Upper lobe of right lung (tissue), 1 donor: ENCODE measurements around the gene LHCGR. TPM values are rescaled to one million over a fixed set of nuclear protein-coding genes. Genes with fewer than 3 reads are reported as not detected.
"Not testable (repeated sequence)": the region's sequence is repeated elsewhere in the genome, so short reads cannot be mapped to it uniquely, and the experiment has no call there.

Experiments used
- ATAC-seq: fragments of 200-7000 bp; cut with Tn5 transposase; one replicate; pipeline ENCODE4 v1.9.1; 2020; ENCODE audit warnings: mild to moderate bottlenecking, moderate library complexity
- DNase-seq: peaks from one replicate; pipeline ENCODE4 v3.0.0-alpha.2; 2020
- H3K27ac ChIP-seq: fragments of 200-600 bp; one replicate; pipeline ENCODE4 v1.8.0; 2022
- H3K27me3 ChIP-seq: fragments of 200-600 bp; one replicate; pipeline ENCODE4 v1.8.0; 2022; ENCODE audit warnings: mild to moderate bottlenecking
- H3K36me3 ChIP-seq: fragments of 200-600 bp; one replicate; pipeline ENCODE4 v1.8.0; 2022
- H3K4me1 ChIP-seq: fragments of 200-600 bp; one replicate; pipeline ENCODE4 v1.8.0; 2022
- H3K4me3 ChIP-seq: fragments of 200-600 bp; one replicate; pipeline ENCODE4 v1.8.0; 2022; ENCODE audit warnings: mild to moderate bottlenecking
- H3K9me3 ChIP-seq: fragments of 200-600 bp; one replicate; pipeline ENCODE4 v1.8.0; 2022
- CTCF ChIP-seq: fragments of 200-600 bp; IDR thresholded peaks from one replicate; pipeline ENCODE4 v1.8.0; 2022; ENCODE audit warnings: antibody characterized with exemption
- intact Hi-C: fragments of 100-400 bp; cut with DNase I; formaldehyde crosslinking; loops from one replicate; pipeline ENCODE4 v1.11.0; 2022
- total RNA-seq: library from RNA; stranded (reverse); fragmentation: NEBNext Ultra II Directional; extraction: Animal tissue kit (Norgen Biotek cat#: 25700); gene quantifications from one replicate; pipeline ENCODE4 v1.2.1, GENCODE V29; 2021
- donor health status: DM: no; HTN: yes; CAD: no; lungs with severe emphysema.

The LHCGR gene
- total RNA-seq, 1 donor from 2014 or later = not detected

- no peak for DNase-seq
- intact Hi-C loops = no loop called here
Measured at GRCh38 chr2:48711343-48711742, 44.2 kb downstream of the LHCGR start.

GRCh38 chr2:48709096-48710034 lies 46.2 kb downstream of the LHCGR start:
- no peaks in the 10 kb centered on the region for H3K36me3 ChIP-seq
- ATAC-seq (no peak), DNase-seq (no peak)
- no peaks in the 10 kb centered on the region for H3K4me1 ChIP-seq
- no peaks in the 10 kb centered on the region for H3K9me3 ChIP-seq
- H3K27me3 ChIP-seq = no peaks in the 10 kb centered on the region
- no peak overlapping the region for H3K4me3 ChIP-seq
- intact Hi-C loops = no loop called here
- no peak for TF ChIP-seq CTCF
- H3K27ac ChIP-seq = no peak overlapping the region

More at GRCh38 chr2:48711343-48711742, 44.2 kb downstream of the LHCGR start:
- no peaks in the 10 kb centered on the region for H3K27me3 ChIP-seq
- no peaks in the 10 kb centered on the region for H3K9me3 ChIP-seq
- H3K4me3 ChIP-seq = no peak overlapping the region
- no peaks in the 10 kb centered on the region for H3K36me3 ChIP-seq
- ATAC-seq = no peak
- H3K4me1 ChIP-seq = peaks cover 7% of the 10 kb centered on the region
- no peak overlapping the region for H3K27ac ChIP-seq
- no peak for TF ChIP-seq CTCF

GRCh38 chr2:48707466-48707865 lies 48.1 kb downstream of the LHCGR start:
- no peak overlapping the region for H3K27ac ChIP-seq
- no peak for TF ChIP-seq CTCF
- DNase-seq (peak; percentile 67), ATAC-seq (peak; percentile 70)
- H3K36me3 ChIP-seq = no peaks in the 10 kb centered on the region
- H3K4me3 ChIP-seq = no peak overlapping the region
- no peaks in the 10 kb centered on the region for H3K4me1 ChIP-seq
- no peaks in the 10 kb centered on the region for H3K9me3 ChIP-seq
- intact Hi-C loops = no loop called here
- H3K27me3 ChIP-seq = no peaks in the 10 kb centered on the region

- H3K4me3 ChIP-seq, ATAC-seq, H3K27me3 ChIP-seq, H3K4me1 ChIP-seq, intact Hi-C loops, H3K9me3 ChIP-seq, H3K36me3 ChIP-seq, H3K27ac ChIP-seq, DNase-seq: not testable (repeated sequence)
Measured at GRCh38 chr2:48703621-48704020, 51.9 kb downstream of the LHCGR start.

- no peak for TF ChIP-seq CTCF
- Histone ChIP-seq H3K4me3 (no peak overlapping the region), H3K4me1 (no peaks in the 10 kb centered on the region), H3K9me3 (no peaks in the 10 kb centered on the region), H3K27me3 (no peaks in the 10 kb centered on the region), H3K27ac (no peak overlapping the region), H3K36me3 (no peaks in the 10 kb centered on the region)
- ATAC-seq = no peak
- DNase-seq = no peak
- intact Hi-C loops = no loop called here
Measured at GRCh38 chr2:48699348-48699930, 56.1 kb downstream of the LHCGR start.

GRCh38 chr2:48696881-48697280 lies 58.6 kb downstream of the LHCGR start:
- intact Hi-C loops = no loop called here
- Histone ChIP-seq H3K9me3 (no peaks in the 10 kb centered on the region), H3K27me3 (no peaks in the 10 kb centered on the region), H3K4me3 (no peak overlapping the region), H3K4me1 (no peaks in the 10 kb centered on the region), H3K27ac (no peak overlapping the region), H3K36me3 (no peaks in the 10 kb centered on the region)
- ATAC-seq = no peak
- TF ChIP-seq CTCF = no peak
- DNase-seq = no peak
